Parathyroid adenoma (tissue), 2 donors: ENCODE measurements around the gene MGST3.
"Not testable (repeated sequence)": the region's sequence is repeated elsewhere in the genome, so short reads cannot be mapped to it uniquely, and the experiment has no call there.

Experiments used
- H2AFZ ChIP-seq: fragments of 300-600 bp; sonication (generic); one replicate; pipeline ENCODE4 v1.7.0; 2017; ENCODE audit warnings: antibody characterized with exemption, mild to moderate bottlenecking
- H3K27ac ChIP-seq: fragments of 300-600 bp; sonication (generic); one replicate; pipeline ENCODE4 v1.7.0; 2017
- H3K27me3 ChIP-seq: fragments of 300-600 bp; sonication (generic); one replicate; pipeline ENCODE4 v1.7.0; 2017; ENCODE audit warnings: low read length; ENCODE audit not compliant: control insufficient read depth, insufficient read depth
- H3K36me3 ChIP-seq: fragments of 300-600 bp; sonication (generic); one replicate; pipeline ENCODE4 v1.7.0; 2017; ENCODE audit warnings: low read length; ENCODE audit not compliant: control insufficient read depth, insufficient read depth
- H3K4me1 ChIP-seq: fragments of 300-600 bp; sonication (generic); one replicate; pipeline ENCODE4 v1.7.0; 2017; ENCODE audit warnings: control low read depth
- H3K4me2 ChIP-seq: fragments of 300-600 bp; sonication (generic); one replicate; pipeline ENCODE4 v1.7.0; 2017; ENCODE audit warnings: low read length
- H3K4me3 ChIP-seq: fragments of 300-600 bp; sonication (generic); one replicate; pipeline ENCODE4 v1.7.0; 2017; ENCODE audit warnings: low read depth, low read length
- H3K79me2 ChIP-seq: fragments of 300-600 bp; sonication (generic); one replicate; pipeline ENCODE4 v1.7.0; 2017; ENCODE audit warnings: control low read depth
- H3K9ac ChIP-seq: fragments of 300-600 bp; sonication (generic); one replicate; pipeline ENCODE4 v1.7.0; 2017; ENCODE audit warnings: mild to moderate bottlenecking
- H3K9me3 ChIP-seq: fragments of 300-600 bp; sonication (generic); one replicate; pipeline ENCODE4 v1.7.0; 2017; ENCODE audit warnings: low read length; ENCODE audit not compliant: control insufficient read depth
- CTCF ChIP-seq: fragments of 300-600 bp; sonication (generic); IDR thresholded peaks from one replicate; pipeline ENCODE4 v1.7.0; 2017; ENCODE audit warnings: antibody characterized with exemption, mild to moderate bottlenecking
- donor health status: primary hyperparathyroidism.

MGST3 gene

GRCh38 chr1:165630629-165631341, at the start of gene MGST3:
MGST3 (plus strand) TSS chr1:165631234; CDS start chr1:165649848, 18,614 bp downstream.
- no peaks in the 10 kb centered on the region for H3K79me2 ChIP-seq

GRCh38 chr1:165581926-165582325, 49.1 kb upstream of the MGST3 start:
- no peak for TF ChIP-seq CTCF
- H3K4me1 ChIP-seq: no peaks in the 10 kb centered on the region
- H2AFZ ChIP-seq: no peak overlapping the region
- no peaks in the 10 kb centered on the region for H3K79me2 ChIP-seq
- H3K27ac ChIP-seq: no peak overlapping the region
- H3K4me2 ChIP-seq: no peak overlapping the region
- H3K27me3 ChIP-seq: no peaks in the 10 kb centered on the region
- no peaks in the 10 kb centered on the region for H3K36me3 ChIP-seq
- no peaks in the 10 kb centered on the region for H3K9me3 ChIP-seq
- H3K9ac ChIP-seq: no peak overlapping the region
- H3K4me3 ChIP-seq: no peak overlapping the region

More at GRCh38 chr1:165630629-165631341, at the start of gene MGST3:
- peak within 1 kb of the TSS; percentile 96 for H3K4me3 ChIP-seq
- H3K9ac ChIP-seq: peak within 1 kb of the TSS; percentile 39
- TF ChIP-seq CTCF: no peak
- H3K9me3 ChIP-seq: no peaks in the 10 kb centered on the region
- peak within 1 kb of the TSS; percentile 89 for H2AFZ ChIP-seq
- H3K36me3 ChIP-seq: no peaks in the 10 kb centered on the region
- peak within 1 kb of the TSS; percentile 94 for H3K4me2 ChIP-seq
- no peaks in the 10 kb centered on the region for H3K27me3 ChIP-seq
- H3K4me1 ChIP-seq: no peaks in the 10 kb centered on the region
- H3K27ac ChIP-seq: peak within 1 kb of the TSS; percentile 93

- Histone ChIP-seq H3K9ac (no peak overlapping the region), H3K4me1 (no peaks in the 10 kb centered on the region), H3K4me3 (no peak overlapping the region), H3K36me3 (no peaks in the 10 kb centered on the region), H3K27me3 (no peaks in the 10 kb centered on the region), H2AFZ (no peak overlapping the region), H3K79me2 (no peaks in the 10 kb centered on the region), H3K9me3 (no peaks in the 10 kb centered on the region), H3K4me2 (no peak overlapping the region), H3K27ac (no peak overlapping the region)
- no peak for TF ChIP-seq CTCF
Measured at GRCh38 chr1:165586398-165586797, 44.6 kb upstream of the MGST3 start.

GRCh38 chr1:165591391-165591790, 39.6 kb upstream of the MGST3 start:
- not testable (repeated sequence) for H3K4me2 ChIP-seq, H3K79me2 ChIP-seq, H3K27ac ChIP-seq, H3K4me1 ChIP-seq, H3K27me3 ChIP-seq, H3K9me3 ChIP-seq, H3K4me3 ChIP-seq, H3K9ac ChIP-seq, H3K36me3 ChIP-seq, H2AFZ ChIP-seq

- Histone ChIP-seq H3K9ac (no peak overlapping the region), H3K9me3 (no peaks in the 10 kb centered on the region), H3K36me3 (no peaks in the 10 kb centered on the region), H2AFZ (no peak overlapping the region), H3K79me2 (no peaks in the 10 kb centered on the region), H3K4me3 (no peak overlapping the region), H3K4me1 (no peaks in the 10 kb centered on the region), H3K27ac (no peak overlapping the region), H3K27me3 (no peaks in the 10 kb centered on the region), H3K4me2 (no peak overlapping the region)
- TF ChIP-seq CTCF: peak; percentile 90
Measured at GRCh38 chr1:165592945-165593823, 37.9 kb upstream of the MGST3 start.
